ENCODE results near the gene SMIM29. TPM values are rescaled to one million over a fixed set of nuclear protein-coding genes. Genes with fewer than 3 reads are reported as not detected.

Gene SMIM29
- polyA plus RNA-seq, 1 donor = 10.1 TPM

GRCh38 chr6:34205916-34206315, 42.9 kb downstream of the SMIM29 start:
- no peaks in the 10 kb centered on the region for H3K4me1 ChIP-seq (ENCODE audit: control insufficient read depth, insufficient read depth, low read length)
- H3K27me3 ChIP-seq (ENCODE audit: control insufficient read depth, insufficient read depth, low read length) = no peaks in the 10 kb centered on the region
- H3K36me3 ChIP-seq (ENCODE audit: control insufficient read depth, insufficient read depth, low read length) = no peaks in the 10 kb centered on the region
- no CpG with 5 or more reads among the region's 2 CpGs for WGBS (ENCODE audit: insufficient coverage, low lambda C conversion rate)
- H3K4me3 ChIP-seq (ENCODE audit: low read length) = no peak overlapping the region
- no peak overlapping the region for H3K27ac ChIP-seq (ENCODE audit: low read length)
- no peaks in the 10 kb centered on the region for H3K9me3 ChIP-seq (ENCODE audit: control insufficient read depth, low read depth, low read length)
- no peak for DNase-seq

DNA sequence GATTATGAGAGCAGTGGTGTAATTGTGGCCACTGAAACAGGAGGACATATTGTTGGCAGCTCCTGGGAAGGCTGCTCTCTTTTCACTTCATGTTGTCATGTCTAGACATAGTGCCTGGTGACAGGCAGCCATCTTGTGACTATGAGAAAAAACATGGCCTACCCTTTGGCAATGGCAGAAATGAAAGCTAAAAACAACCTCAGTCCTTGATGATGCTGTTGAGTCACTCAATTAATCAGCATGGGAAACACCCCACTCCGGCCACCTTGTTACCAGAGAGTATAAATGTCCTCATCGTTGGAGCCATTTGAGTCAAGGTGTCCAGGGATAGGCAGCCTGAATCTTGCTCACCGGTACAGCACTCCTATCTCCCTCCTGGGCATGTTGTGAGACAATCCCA, 43.3 kb downstream of the SMIM29 start:
- WGBS (ENCODE audit: insufficient coverage, low lambda C conversion rate) = no CpG with 5 or more reads among the region's 3 CpGs
- no peaks in the 10 kb centered on the region for H3K4me1 ChIP-seq (ENCODE audit: control insufficient read depth, insufficient read depth, low read length)

GRCh38 chr6:34204693-34205092, 44.1 kb downstream of the SMIM29 start:
- Histone ChIP-seq H3K9me3 (ENCODE audit: control insufficient read depth, low read depth, low read length) (no peaks in the 10 kb centered on the region), H3K27me3 (ENCODE audit: control insufficient read depth, insufficient read depth, low read length) (no peaks in the 10 kb centered on the region), H3K27ac (ENCODE audit: low read length) (no peak overlapping the region), H3K4me3 (ENCODE audit: low read length) (no peak overlapping the region), H3K36me3 (ENCODE audit: control insufficient read depth, insufficient read depth, low read length) (no peaks in the 10 kb centered on the region), H3K4me1 (ENCODE audit: control insufficient read depth, insufficient read depth, low read length) (no peaks in the 10 kb centered on the region)
- WGBS (ENCODE audit: insufficient coverage, low lambda C conversion rate) = no CpG with 5 or more reads among the region's 4 CpGs
- no peak for DNase-seq

More for the DNA sequence above, 43.3 kb downstream of the SMIM29 start:
- Histone ChIP-seq H3K9me3 (ENCODE audit: control insufficient read depth, low read depth, low read length) (no peaks in the 10 kb centered on the region), H3K27ac (ENCODE audit: low read length) (no peak overlapping the region), H3K36me3 (ENCODE audit: control insufficient read depth, insufficient read depth, low read length) (no peaks in the 10 kb centered on the region), H3K4me3 (ENCODE audit: low read length) (no peak overlapping the region), H3K27me3 (ENCODE audit: control insufficient read depth, insufficient read depth, low read length) (no peaks in the 10 kb centered on the region)
- no peak for DNase-seq

GRCh38 chr6:34202329-34203201, 46.2 kb downstream of the SMIM29 start:
- no peak for DNase-seq
- no CpG with 5 or more reads among the region's 20 CpGs for WGBS (ENCODE audit: insufficient coverage, low lambda C conversion rate)
- H3K4me3 ChIP-seq (ENCODE audit: low read length) = no peak overlapping the region
- H3K36me3 ChIP-seq (ENCODE audit: control insufficient read depth, insufficient read depth, low read length) = no peaks in the 10 kb centered on the region
- H3K27me3 ChIP-seq (ENCODE audit: control insufficient read depth, insufficient read depth, low read length) = no peaks in the 10 kb centered on the region
- no peak overlapping the region for H3K27ac ChIP-seq (ENCODE audit: low read length)
- H3K4me1 ChIP-seq (ENCODE audit: control insufficient read depth, insufficient read depth, low read length) = no peaks in the 10 kb centered on the region
- no peaks in the 10 kb centered on the region for H3K9me3 ChIP-seq (ENCODE audit: control insufficient read depth, low read depth, low read length)

- H3K9me3 ChIP-seq (ENCODE audit: control insufficient read depth, low read depth, low read length) = no peaks in the 10 kb centered on the region
- no peak overlapping the region for H3K4me3 ChIP-seq (ENCODE audit: low read length)
- no CpG with 5 or more reads among the region's 4 CpGs for WGBS (ENCODE audit: insufficient coverage, low lambda C conversion rate)
- no peak for DNase-seq
- H3K27me3 ChIP-seq (ENCODE audit: control insufficient read depth, insufficient read depth, low read length) = no peaks in the 10 kb centered on the region
- no peaks in the 10 kb centered on the region for H3K36me3 ChIP-seq (ENCODE audit: control insufficient read depth, insufficient read depth, low read length)
- peaks cover 3% of the 10 kb centered on the region for H3K4me1 ChIP-seq (ENCODE audit: control insufficient read depth, insufficient read depth, low read length)
- no peak overlapping the region for H3K27ac ChIP-seq (ENCODE audit: low read length)
Observed at GRCh38 chr6:34201455-34202107, 47.2 kb downstream of the SMIM29 start.

- WGBS (ENCODE audit: insufficient coverage, low lambda C conversion rate) = 60% methylated on average over 2 of the region's 5 CpGs
- Histone ChIP-seq H3K9me3 (ENCODE audit: control insufficient read depth, low read depth, low read length) (no peaks in the 10 kb centered on the region), H3K27ac (ENCODE audit: low read length) (no peak overlapping the region), H3K36me3 (ENCODE audit: control insufficient read depth, insufficient read depth, low read length) (no peaks in the 10 kb centered on the region), H3K27me3 (ENCODE audit: control insufficient read depth, insufficient read depth, low read length) (peaks cover 7% of the 10 kb centered on the region), H3K4me1 (ENCODE audit: control insufficient read depth, insufficient read depth, low read length) (peaks cover 5% of the 10 kb centered on the region), H3K4me3 (ENCODE audit: low read length) (no peak overlapping the region)
- no peak for DNase-seq
Observed at GRCh38 chr6:34200340-34200971, 48.4 kb downstream of the SMIM29 start.

- DNase-seq = no peak
- no CpG with 5 or more reads among the region's 10 CpGs for WGBS (ENCODE audit: insufficient coverage, low lambda C conversion rate)
Observed at GRCh38 chr6:34196833-34197195, 52.0 kb downstream of the SMIM29 start.

More at GRCh38 chr6:34196833-34197195, 52.0 kb downstream of the SMIM29 start:
- Histone ChIP-seq H3K27ac (ENCODE audit: low read length) (no peak overlapping the region), H3K36me3 (ENCODE audit: control insufficient read depth, insufficient read depth, low read length) (no peaks in the 10 kb centered on the region), H3K27me3 (ENCODE audit: control insufficient read depth, insufficient read depth, low read length) (peaks cover 7% of the 10 kb centered on the region), H3K4me3 (ENCODE audit: low read length) (peak overlapping the region; percentile 49), H3K4me1 (ENCODE audit: control insufficient read depth, insufficient read depth, low read length) (peaks cover 5% of the 10 kb centered on the region), H3K9me3 (ENCODE audit: control insufficient read depth, low read depth, low read length) (no peaks in the 10 kb centered on the region)

Other genes starting within 250 kb of the SMIM29 start
- gene GRM4, start 102.9 kb downstream of the SMIM29 start, polyA plus RNA-seq = 0.46 TPM
- 208 TPM for gene HMGA1, start 12.1 kb downstream of the SMIM29 start, polyA plus RNA-seq
- gene NUDT3, start 143.7 kb upstream of the SMIM29 start, polyA plus RNA-seq = 13.5 TPM
- 2,184 TPM for gene RPS10, start 177.1 kb upstream of the SMIM29 start, polyA plus RNA-seq
- gene PACSIN1, start 217.1 kb upstream of the SMIM29 start, polyA plus RNA-seq = 0.33 TPM